PFSK-1 (cell line): ENCODE measurements around the gene TPP1.

Experiments used
- SIN3A ChIP-seq: IDR thresholded peaks from 2 replicates; pipeline ENCODE4 v1.6.1; 2012; ENCODE audit warnings: mild to moderate bottlenecking, low read length, moderate library complexity, borderline replicate concordance; ENCODE audit not compliant: insufficient read depth
- TAF1 ChIP-seq: IDR thresholded peaks from 2 replicates; pipeline ENCODE4 v1.6.1; 2012; ENCODE audit warnings: low read length, control low read depth, borderline replicate concordance; ENCODE audit not compliant: insufficient read depth
- TF ChIP-seq, protein P1 (sequence below), 2 experiments: IDR thresholded peaks; 2 replicates each; pipeline versions ENCODE4 v1.6.1 to v1.8.0; 2011 to 2012; ENCODE audit warnings: low read depth in 2 of 2, low read length in 2 of 2, control low read depth in 1 of 2, inconsistent platforms in 1 of 2, mild to moderate bottlenecking in 1 of 2, moderate library complexity in 1 of 2; ENCODE audit not compliant: insufficient read depth in 1 of 2

DNA sequence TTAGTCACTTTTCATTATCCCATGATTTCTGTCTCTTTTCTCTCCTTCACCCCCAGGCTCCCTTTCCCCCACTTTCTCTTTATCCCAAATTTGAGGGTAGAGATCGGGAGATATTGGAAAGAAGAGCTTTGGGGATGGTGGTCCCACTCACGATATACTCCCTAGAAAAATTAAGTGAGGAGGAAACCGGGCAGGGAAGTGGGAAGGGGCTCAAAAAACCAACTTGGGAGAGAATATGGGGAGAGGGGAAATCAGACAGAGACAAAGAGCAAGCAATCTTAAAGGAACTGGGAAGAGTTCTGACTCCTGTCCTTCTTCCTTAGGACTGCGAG is 37.3 kb upstream of the TPP1 start:
- TF ChIP-seq, protein P1, sequence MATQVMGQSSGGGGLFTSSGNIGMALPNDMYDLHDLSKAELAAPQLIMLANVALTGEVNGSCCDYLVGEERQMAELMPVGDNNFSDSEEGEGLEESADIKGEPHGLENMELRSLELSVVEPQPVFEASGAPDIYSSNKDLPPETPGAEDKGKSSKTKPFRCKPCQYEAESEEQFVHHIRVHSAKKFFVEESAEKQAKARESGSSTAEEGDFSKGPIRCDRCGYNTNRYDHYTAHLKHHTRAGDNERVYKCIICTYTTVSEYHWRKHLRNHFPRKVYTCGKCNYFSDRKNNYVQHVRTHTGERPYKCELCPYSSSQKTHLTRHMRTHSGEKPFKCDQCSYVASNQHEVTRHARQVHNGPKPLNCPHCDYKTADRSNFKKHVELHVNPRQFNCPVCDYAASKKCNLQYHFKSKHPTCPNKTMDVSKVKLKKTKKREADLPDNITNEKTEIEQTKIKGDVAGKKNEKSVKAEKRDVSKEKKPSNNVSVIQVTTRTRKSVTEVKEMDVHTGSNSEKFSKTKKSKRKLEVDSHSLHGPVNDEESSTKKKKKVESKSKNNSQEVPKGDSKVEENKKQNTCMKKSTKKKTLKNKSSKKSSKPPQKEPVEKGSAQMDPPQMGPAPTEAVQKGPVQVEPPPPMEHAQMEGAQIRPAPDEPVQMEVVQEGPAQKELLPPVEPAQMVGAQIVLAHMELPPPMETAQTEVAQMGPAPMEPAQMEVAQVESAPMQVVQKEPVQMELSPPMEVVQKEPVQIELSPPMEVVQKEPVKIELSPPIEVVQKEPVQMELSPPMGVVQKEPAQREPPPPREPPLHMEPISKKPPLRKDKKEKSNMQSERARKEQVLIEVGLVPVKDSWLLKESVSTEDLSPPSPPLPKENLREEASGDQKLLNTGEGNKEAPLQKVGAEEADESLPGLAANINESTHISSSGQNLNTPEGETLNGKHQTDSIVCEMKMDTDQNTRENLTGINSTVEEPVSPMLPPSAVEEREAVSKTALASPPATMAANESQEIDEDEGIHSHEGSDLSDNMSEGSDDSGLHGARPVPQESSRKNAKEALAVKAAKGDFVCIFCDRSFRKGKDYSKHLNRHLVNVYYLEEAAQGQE (IDR thresholded peaks at IDR 0.05; ENCODE audit: insufficient read depth in 1 of 2, low read depth in 2 of 2, low read length in 2 of 2), result no peak
- TF ChIP-seq SIN3A, result no peak
- TF ChIP-seq TAF1, result no peak
